K562 (cell line): ENCODE results near the gene SRSF1. TPM values are rescaled to one million over a fixed set of nuclear protein-coding genes. Genes with fewer than 3 reads are reported as not detected.

Source experiments
- ARID4B ChIP-seq: sonication (generic); formaldehyde crosslinking; IDR thresholded peaks from 2 replicates; pipeline ENCODE4 v1.8.0; 2022; ENCODE audit warnings: mild to moderate bottlenecking, missing genetic modification reagents
- BRD9 ChIP-seq: fragments of 450-650 bp; IDR thresholded peaks from 2 replicates; pipeline ENCODE4 v1.6.1; 2018; ENCODE audit warnings: low read depth; ENCODE audit not compliant: partially characterized antibody
- CAMTA2 ChIP-seq: fragments of 250-450 bp; sonication (Bioruptor Pico); conservative IDR thresholded peaks from 2 replicates; pipeline ENCODE4 v1.5.1; 2022
- CBFA2T2 ChIP-seq: fragments of 450-650 bp; conservative IDR thresholded peaks from 2 replicates; pipeline ENCODE4 v1.6.1; 2017; ENCODE audit warnings: mild to moderate bottlenecking
- ETV5 ChIP-seq: sonication (generic); formaldehyde crosslinking; IDR thresholded peaks from 2 replicates; pipeline ENCODE4 v1.4.0; 2020; ENCODE audit warnings: low read depth, mild to moderate bottlenecking, missing genetic modification reagents
- EWSR1 ChIP-seq: fragments of 450-650 bp; IDR thresholded peaks from 2 replicates; pipeline ENCODE4 v1.6.1; 2018; ENCODE audit warnings: borderline replicate concordance, mild to moderate bottlenecking, low read depth, moderate library complexity; ENCODE audit not compliant: partially characterized antibody
- FOSL1 ChIP-seq: fragments of 200-800 bp; sonication (Bioruptor generic); conservative IDR thresholded peaks from 2 replicates; pipeline ENCODE4 v1.6.1; 2016; ENCODE audit warnings: missing genetic modification characterization, missing compliant biosample characterization
- FOXJ2 ChIP-seq: fragments of 200-800 bp; sonication (Bioruptor generic); IDR thresholded peaks from 2 replicates; pipeline ENCODE4 v1.6.1; 2016; ENCODE audit warnings: missing genetic modification characterization, missing compliant biosample characterization
- FOXK1 ChIP-seq: sonication (generic); formaldehyde crosslinking; IDR thresholded peaks from 2 replicates; pipeline ENCODE4 v1.8.0; 2022; ENCODE audit warnings: missing genetic modification reagents, mild to moderate bottlenecking, borderline replicate concordance
- GTF2A2 ChIP-seq: IDR thresholded peaks from 2 replicates; pipeline ENCODE4 v1.6.1; 2016; ENCODE audit warnings: mild to moderate bottlenecking, missing genetic modification characterization, missing compliant biosample characterization
- HOXB6 ChIP-seq: fragments of 250-450 bp; sonication (Bioruptor Pico); IDR thresholded peaks from 2 replicates; pipeline ENCODE4 v1.5.1; 2022; ENCODE audit warnings: mild to moderate bottlenecking, borderline replicate concordance
- KAT2B ChIP-seq: IDR thresholded peaks from one replicate; pipeline ENCODE4 v1.6.1; 2012; ENCODE audit warnings: low read depth, mild to moderate bottlenecking, control low read depth, inconsistent platforms, low read length, moderate library complexity
- PCBP2 ChIP-seq: fragments of 200-400 bp; formaldehyde crosslinking; IDR thresholded peaks from 2 replicates; pipeline ENCODE4 v1.6.1; 2018; ENCODE audit warnings: low read length, low read depth, mild to moderate bottlenecking, moderate library complexity; ENCODE audit not compliant: poor library complexity, severe bottlenecking
- PHF8 ChIP-seq: fragments of 200-600 bp; sonication (generic); IDR thresholded peaks from 2 replicates; pipeline ENCODE4 v1.6.1; 2012; ENCODE audit warnings: mixed run types, mild to moderate bottlenecking, inconsistent platforms, low read length, moderate library complexity, borderline replicate concordance
- POLR2AphosphoS5 ChIP-seq: IDR thresholded peaks from 2 replicates; pipeline ENCODE4 v1.6.1; 2011; ENCODE audit warnings: mild to moderate bottlenecking, low read depth, low read length, moderate library complexity; ENCODE audit not compliant: control insufficient read depth, insufficient read depth
- PTBP1 ChIP-seq: fragments of 200-400 bp; formaldehyde crosslinking; IDR thresholded peaks from 2 replicates; pipeline ENCODE4 v1.6.1; 2017; ENCODE audit warnings: low read depth, low read length
- RAD51 ChIP-seq: fragments of 450-650 bp; IDR thresholded peaks from 2 replicates; pipeline ENCODE4 v1.7.1; 2016; ENCODE audit warnings: low read depth, mild to moderate bottlenecking, borderline replicate concordance
- RBM22 ChIP-seq: fragments of 200-400 bp; formaldehyde crosslinking; IDR thresholded peaks from 2 replicates; pipeline ENCODE4 v1.6.1; 2018; ENCODE audit warnings: low read length, low read depth; ENCODE audit not compliant: poor library complexity, severe bottlenecking
- SMARCC2 ChIP-seq: fragments of 450-650 bp; IDR thresholded peaks from 2 replicates; pipeline ENCODE4 v1.6.1; 2017; ENCODE audit warnings: antibody characterized with exemption, moderate library complexity, mild to moderate bottlenecking, low read depth
- SP2 ChIP-seq: IDR thresholded peaks from 2 replicates; pipeline ENCODE4 v1.6.1; 2011; ENCODE audit warnings: mild to moderate bottlenecking, low read depth, low read length, moderate library complexity; ENCODE audit not compliant: poor library complexity, severe bottlenecking; ENCODE audit errors: extremely low read depth
- SRSF3 ChIP-seq: fragments of 200-400 bp; formaldehyde crosslinking; IDR thresholded peaks from 2 replicates; pipeline ENCODE4 v1.6.1; 2016; ENCODE audit warnings: mild to moderate bottlenecking, low read length, moderate library complexity; ENCODE audit not compliant: insufficient read depth
- TAL1 ChIP-seq: fragments of 450-650 bp; IDR thresholded peaks from 2 replicates; pipeline ENCODE4 v1.6.1; 2016; ENCODE audit warnings: mild to moderate bottlenecking
- ZBTB8A ChIP-seq: fragments of 450-650 bp; IDR thresholded peaks from 2 replicates; pipeline ENCODE4 v1.6.1; 2018; ENCODE audit warnings: mild to moderate bottlenecking, moderate library complexity; ENCODE audit not compliant: partially characterized antibody
- ZNF253 ChIP-seq: fragments of 250-450 bp; sonication (Bioruptor Pico); conservative IDR thresholded peaks from 2 replicates; pipeline ENCODE4 v1.6.1; 2021; ENCODE audit warnings: mild to moderate bottlenecking
- ZNF354B ChIP-seq: fragments of 250-450 bp; sonication (Bioruptor Pico); IDR thresholded peaks from 2 replicates; pipeline ENCODE4 v1.4.0; 2020
- ZNF586 ChIP-seq: fragments of 450-650 bp; formaldehyde crosslinking; conservative IDR thresholded peaks from 2 replicates; pipeline ENCODE4 v1.4.0; 2020; ENCODE audit warnings: mild to moderate bottlenecking, moderate library complexity
- polyA plus RNA-seq, 8 experiments: library from polyadenylated mRNA; depleted of rRNA in 4 of 8; stranded (reverse) in 5 of 8; unstranded in 3 of 8; fragments of >200 nt; fragmentation: Nextera tagmentation in 2 of 8; fragmentation: Illumina TruSeq in 1 of 8; extraction: Ambion mirVana in 2 of 8; extraction: Trizol in 1 of 8; gene quantifications; 2 replicates each; pipeline versions ENCODE4 v1.2.1 to v1.2.3, GENCODE V29; 2011 to 2014; ENCODE audit warnings: inconsistent platforms in 1 of 8, missing spikeins in 1 of 8
- total RNA-seq, 7 experiments: library from RNA; depleted of rRNA in 6 of 7; stranded (reverse); fragments of >200 nt in 6 of 7; fragmentation: Illumina TruSeq in 2 of 7; extraction: Trizol in 2 of 7; gene quantifications; 2 replicates each; pipeline versions ENCODE4 v1.2.1 to v1.2.3, GENCODE V29; 2011 to 2021; ENCODE audit warnings: low replicate concordance in 1 of 7

SRSF1 gene
- total and polyA plus RNA-seq, 9 of the 15 experiments (the other 6 are each of a cell fraction or from before 2014, with no cell fraction given) = 77.8 to 559 (median 442) TPM

GRCh38 chr17:57987581-57988300 lies 19.3 kb downstream of the SRSF1 start, which contains the start of gene VEZF1 (continued):
- no peak for TF ChIP-seq ZBTB8A
- TF ChIP-seq SP2 = no peak
- TF ChIP-seq ZNF253 = no peak
- no peak for TF ChIP-seq SMARCC2
- 0 out of 2 replicates have a peak, but pooled peaks have one; percentile 41 for TF ChIP-seq ARID4B (CRISPR knock-in tag)
- TF ChIP-seq BRD9 = no peak
- no peak for TF ChIP-seq ETV5 (CRISPR knock-in tag)
- 0 out of 2 replicates have a peak, but pooled peaks have one; percentile 4 for TF ChIP-seq TAL1
- TF ChIP-seq PTBP1 = no peak
- TF ChIP-seq PCBP2 = no peak
- no peak for TF ChIP-seq EWSR1
- no peak for TF ChIP-seq KAT2B
- no peak for TF ChIP-seq ZNF354B (CRISPR knock-in tag)
- no peak; the same call in 1 of the 2 replicates for TF ChIP-seq POLR2AphosphoS5
- TF ChIP-seq FOXK1 (CRISPR knock-in tag) = no peak
- TF ChIP-seq HOXB6 (CRISPR knock-in tag) = no peak
- TF ChIP-seq RBM22 = peak; percentile 85
- TF ChIP-seq CBFA2T2 = no peak
- no peak for TF ChIP-seq RAD51
- no peak for TF ChIP-seq ZNF586 (CRISPR knock-in tag)
- TF ChIP-seq GTF2A2 (tag) = no peak
- TF ChIP-seq FOSL1 = peak; percentile 3; the same call in 1 of the 2 replicates
- TF ChIP-seq CAMTA2 (CRISPR knock-in tag) = no peak
- TF ChIP-seq SRSF3 = 0 out of 2 replicates have a peak, but pooled peaks have one; percentile 51
- no peak for TF ChIP-seq FOXJ2 (tag)
- TF ChIP-seq PHF8 = peak; percentile 57; the same call in 1 of the 2 replicates
